Peyer's patch (tissue), 4 donors: ENCODE results near the gene ZFP57.

Experiments
- POLR2A ChIP-seq, 2 donors: fragments of 450-650 bp; IDR thresholded peaks; one replicate each; pipeline ENCODE4 v1.5.1; 2017; ENCODE audit warnings: antibody characterized with exemption in 2 of 2, mild to moderate bottlenecking in 2 of 2, moderate library complexity in 2 of 2
- TF ChIP-seq, protein P1 (sequence below), 6 experiments: fragments of 450-650 bp in 4 of 6; fragments of 200-600 bp in 2 of 6; sonication (generic) in 1 of 6; IDR thresholded peaks; one replicate each; pipeline ENCODE4 v1.5.1; 2017 to 2019; ENCODE audit warnings: antibody characterized with exemption in 6 of 6, mild to moderate bottlenecking in 3 of 6, moderate library complexity in 1 of 6

- TF ChIP-seq, protein P1, sequence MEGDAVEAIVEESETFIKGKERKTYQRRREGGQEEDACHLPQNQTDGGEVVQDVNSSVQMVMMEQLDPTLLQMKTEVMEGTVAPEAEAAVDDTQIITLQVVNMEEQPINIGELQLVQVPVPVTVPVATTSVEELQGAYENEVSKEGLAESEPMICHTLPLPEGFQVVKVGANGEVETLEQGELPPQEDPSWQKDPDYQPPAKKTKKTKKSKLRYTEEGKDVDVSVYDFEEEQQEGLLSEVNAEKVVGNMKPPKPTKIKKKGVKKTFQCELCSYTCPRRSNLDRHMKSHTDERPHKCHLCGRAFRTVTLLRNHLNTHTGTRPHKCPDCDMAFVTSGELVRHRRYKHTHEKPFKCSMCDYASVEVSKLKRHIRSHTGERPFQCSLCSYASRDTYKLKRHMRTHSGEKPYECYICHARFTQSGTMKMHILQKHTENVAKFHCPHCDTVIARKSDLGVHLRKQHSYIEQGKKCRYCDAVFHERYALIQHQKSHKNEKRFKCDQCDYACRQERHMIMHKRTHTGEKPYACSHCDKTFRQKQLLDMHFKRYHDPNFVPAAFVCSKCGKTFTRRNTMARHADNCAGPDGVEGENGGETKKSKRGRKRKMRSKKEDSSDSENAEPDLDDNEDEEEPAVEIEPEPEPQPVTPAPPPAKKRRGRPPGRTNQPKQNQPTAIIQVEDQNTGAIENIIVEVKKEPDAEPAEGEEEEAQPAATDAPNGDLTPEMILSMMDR (IDR thresholded peaks at IDR 0.05), result no peak
- TF ChIP-seq POLR2A (IDR thresholded peaks at IDR 0.05), result no peak
These were observed 29.5 kb upstream of the ZFP57 start for GRCh38 chr6:29710281-29710941.
